ENCODE measurements around the gene SPECC1L.

GRCh38 chr22:24420072-24420976 lies 149.7 kb downstream of the SPECC1L start:
- TF ChIP-seq CREB1 (IDR thresholded peaks at IDR 0.05; ENCODE audit: low read depth) (no peak), TEAD4 (IDR thresholded peaks at IDR 0.05) (no peak), RAD21 (IDR thresholded peaks at IDR 0.05; ENCODE audit: low read depth) (no peak), MAX (IDR thresholded peaks at IDR 0.05) (no peak), REST (IDR thresholded peaks at IDR 0.05; ENCODE audit: low read depth) (no peak), EGR1 (IDR thresholded peaks at IDR 0.05) (no peak)
